GM03348 (cell line): Measurements from ENCODE around the gene CCDC82.

ENCODE experiments used
- DNase-seq: peaks from one replicate; pipeline ENCODE4 v3.0.0; 2012; ENCODE audit warnings: low spot score

Gene CCDC82

DNA sequence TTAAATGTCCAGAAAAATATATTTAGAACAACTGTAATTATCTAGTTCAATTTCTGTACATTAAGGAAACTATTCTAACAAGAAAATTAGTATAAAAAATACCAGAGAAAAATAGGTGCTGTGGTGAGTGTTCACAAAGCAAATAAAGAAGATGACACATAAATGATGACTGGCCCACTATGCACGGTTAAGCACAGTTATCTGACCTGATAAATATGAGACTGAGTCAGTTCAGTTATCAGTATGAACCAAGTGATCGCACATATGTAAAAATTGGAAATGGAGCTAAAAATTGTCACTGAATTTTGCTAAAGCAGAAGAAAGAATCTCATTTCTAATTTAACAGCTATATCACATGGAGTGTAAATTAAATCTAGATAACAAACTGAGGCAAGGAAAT is 27.9 kb downstream of the CCDC82 start:
- no peak for DNase-seq

DNA sequence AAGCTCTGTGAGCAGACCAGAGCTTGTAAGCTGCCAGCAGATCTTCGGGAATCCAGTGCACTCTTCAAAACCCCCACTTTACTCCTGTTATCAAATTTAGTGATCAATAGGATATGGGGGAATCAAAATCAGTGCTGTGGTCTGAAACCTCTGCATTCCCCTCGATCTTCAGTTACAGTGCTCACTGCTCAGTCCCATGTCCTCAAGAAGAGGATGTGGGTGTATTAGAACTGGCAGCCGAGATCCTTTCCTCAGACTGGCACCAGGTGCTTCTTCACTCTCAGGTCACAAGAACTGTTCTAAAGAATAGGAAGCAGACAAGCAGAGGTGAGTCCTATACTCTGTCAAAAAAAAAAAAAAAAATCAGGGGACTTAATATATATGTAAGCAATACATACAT is 31.4 kb downstream of the CCDC82 start:
- no peak for DNase-seq

DNA sequence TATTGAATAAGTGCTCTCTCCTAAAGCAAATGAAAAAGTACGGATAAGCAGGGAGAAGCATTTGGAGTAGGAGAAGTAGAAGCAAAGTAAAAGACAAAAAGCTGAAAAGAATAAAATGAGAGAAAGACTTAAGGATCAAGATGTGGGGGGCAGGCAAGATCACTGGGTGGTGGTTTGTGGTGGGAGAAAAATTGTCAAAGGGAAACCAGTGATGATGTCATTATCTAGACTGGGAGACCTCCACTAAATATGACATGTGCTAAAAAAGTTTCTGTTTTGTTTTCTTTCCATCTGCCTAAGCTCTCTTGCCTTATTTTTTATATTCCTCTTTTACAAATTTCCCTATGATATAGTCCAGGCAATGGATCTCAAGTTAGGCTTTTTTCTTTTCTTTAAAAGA is 31.9 kb downstream of the CCDC82 start:
- no peak for DNase-seq

DNA sequence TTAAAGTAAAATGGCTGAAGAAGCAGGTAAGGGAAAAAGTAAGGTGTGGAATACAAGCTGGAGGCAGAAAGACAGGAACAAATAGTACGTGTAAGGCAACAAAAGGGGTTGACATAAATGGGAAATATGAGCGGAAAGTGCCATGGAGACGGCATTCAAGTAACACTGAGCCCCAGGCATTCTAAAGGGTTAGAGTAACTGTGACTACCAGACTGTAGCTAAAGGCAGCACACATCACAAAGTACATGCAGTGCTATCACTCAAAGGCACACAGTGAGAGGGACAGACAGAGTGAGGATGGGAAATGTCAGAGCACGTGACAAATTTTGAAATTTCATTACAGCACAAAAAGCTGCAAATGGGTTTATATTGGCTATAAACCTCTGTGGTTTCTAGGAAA is 32.9 kb downstream of the CCDC82 start:
- DNase-seq: no peak

DNA sequence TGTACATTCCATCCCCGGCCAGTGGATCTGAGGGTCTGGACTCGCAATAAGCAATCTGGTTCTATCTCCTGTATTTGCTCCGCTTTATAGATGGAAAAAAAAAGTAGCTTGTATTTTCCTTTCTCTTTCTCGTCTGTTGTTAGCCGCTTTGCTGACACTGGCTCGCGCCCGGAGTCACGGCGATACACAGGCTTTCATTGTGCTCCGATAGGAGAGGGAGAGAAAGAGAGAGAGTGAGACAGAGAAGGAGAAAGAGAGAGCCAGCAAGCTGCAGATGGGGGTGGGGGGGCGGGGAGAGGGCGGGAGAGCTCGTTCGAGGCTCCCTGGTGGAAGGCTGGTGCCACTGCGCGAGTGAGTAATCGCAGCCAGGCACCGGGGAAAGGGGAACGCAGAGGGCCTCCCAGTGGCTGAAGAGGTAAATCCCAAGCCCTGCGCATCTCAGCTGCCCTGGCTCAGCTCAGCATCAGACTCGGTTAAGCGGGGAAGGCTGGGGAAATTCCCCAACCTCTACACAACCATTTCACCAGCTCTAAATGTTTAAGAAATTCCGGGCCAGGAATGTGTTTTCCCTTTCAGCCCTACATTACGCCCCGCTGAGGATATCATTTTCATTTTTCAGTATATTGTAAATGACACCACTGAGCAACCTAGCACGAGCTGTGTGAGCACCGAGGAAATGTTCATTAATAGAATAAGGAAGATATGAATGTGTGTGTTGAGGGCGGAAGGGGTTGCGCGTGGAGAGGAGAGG is 46.6 kb downstream of the CCDC82 start, which contains the start of gene MAML2:
Gene MAML2, minus strand, starts transcription at position 235 of the 751 bp plus-strand sequence. CDS start 1,300 bp downstream, outside the sequence.
- peak; percentile 96 for DNase-seq

DNA sequence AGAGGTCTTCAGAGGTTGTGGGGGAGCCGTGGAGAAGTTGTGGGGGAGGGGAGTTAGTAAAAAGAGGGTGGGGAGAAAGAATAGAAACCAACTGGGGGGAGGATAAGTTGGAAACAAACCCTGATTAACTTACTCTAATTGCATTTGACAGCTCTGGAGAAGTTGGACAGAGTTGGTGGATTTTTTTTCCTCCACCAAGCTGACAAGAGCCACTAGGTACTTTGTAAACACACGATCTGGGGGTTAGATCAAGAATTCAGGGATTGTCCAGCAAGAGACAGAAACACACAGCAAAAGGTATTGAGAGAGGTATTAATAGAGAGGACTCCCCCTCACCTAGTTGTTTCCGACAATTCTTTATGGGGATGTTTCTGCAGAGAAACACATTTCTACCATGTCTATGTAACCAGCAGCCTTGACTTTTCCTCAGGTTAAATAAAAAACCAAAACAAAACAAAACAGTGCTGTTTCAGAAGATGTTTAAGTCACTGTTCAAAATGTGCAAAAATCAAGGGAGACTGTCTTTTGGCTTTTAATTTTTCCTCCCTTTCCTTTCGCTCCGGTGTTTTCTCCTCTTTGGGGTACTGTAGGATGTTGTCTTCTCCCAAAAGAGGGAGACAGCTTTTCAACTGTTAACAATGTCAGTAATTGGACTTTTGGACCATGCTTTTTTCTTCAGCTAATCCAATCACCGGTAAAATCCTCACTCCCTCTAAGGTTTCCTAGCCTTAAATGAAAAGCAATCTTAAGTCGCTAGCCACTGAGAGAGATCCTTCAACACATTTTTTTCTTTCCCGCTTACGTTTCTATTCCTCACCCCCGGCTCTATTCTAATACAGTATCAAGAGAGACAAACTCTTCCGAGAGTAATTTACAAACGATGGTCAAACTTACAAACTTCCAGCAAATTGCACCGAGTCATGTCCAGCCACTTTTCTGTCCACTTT is 47.4 kb downstream of the CCDC82 start:
- DNase-seq: no peak

DNA sequence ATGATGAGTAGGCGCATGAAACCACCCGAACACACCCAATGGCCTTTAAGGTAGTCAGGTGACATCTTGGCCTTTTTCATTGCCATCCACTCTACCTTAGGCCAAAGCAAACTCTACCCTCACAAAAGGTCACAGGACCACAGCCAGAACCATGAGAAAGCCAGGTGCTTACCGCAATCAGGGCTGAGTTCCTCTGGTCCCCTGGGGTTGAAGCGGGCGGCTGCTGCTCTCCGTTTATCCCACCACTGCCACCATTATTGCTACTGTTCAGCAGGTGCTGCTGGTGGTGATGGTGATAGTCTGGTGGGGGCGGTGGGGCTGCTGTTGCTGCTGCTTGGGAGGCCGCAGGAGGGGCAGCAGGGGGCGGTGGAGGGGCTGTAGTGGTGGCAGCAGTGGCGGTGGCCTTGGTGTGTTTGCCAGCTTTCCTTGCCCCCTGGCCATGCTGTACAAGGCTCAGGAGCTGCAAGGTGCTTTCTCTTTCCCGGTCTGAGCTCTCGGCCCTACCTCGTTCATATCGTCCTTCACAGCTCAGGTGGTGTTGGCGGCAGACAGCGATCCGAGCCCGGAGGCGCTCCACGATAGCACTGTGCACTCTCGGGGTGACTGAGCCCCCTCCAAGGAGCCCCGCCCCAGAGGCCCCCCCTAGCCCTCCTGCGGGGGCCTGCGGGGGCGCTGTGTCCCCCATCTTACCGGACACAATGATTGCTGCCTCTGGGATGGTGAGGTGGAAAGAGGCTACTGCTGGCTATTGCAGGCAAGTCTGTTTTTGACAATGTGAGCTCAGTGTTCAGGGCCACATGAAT is 48.3 kb downstream of the CCDC82 start:
- peak; percentile 68 for DNase-seq

DNA sequence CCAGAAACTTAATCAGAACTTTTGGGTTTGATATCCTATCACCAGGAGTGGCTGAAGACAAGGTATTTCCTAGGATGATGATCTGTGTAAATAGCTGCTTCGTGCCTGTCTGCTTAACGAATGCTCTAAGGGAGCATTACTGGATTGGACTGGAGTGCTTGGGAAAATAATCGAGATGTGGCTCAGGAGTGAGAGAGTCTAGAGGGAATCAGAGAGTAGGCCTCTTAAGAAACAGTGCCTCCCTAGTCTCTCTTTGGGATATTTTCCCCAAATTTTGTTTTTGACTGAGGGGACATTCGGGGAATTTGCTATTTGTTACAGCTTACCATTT is 49.2 kb downstream of the CCDC82 start:
- peak; percentile 27 for DNase-seq

DNA sequence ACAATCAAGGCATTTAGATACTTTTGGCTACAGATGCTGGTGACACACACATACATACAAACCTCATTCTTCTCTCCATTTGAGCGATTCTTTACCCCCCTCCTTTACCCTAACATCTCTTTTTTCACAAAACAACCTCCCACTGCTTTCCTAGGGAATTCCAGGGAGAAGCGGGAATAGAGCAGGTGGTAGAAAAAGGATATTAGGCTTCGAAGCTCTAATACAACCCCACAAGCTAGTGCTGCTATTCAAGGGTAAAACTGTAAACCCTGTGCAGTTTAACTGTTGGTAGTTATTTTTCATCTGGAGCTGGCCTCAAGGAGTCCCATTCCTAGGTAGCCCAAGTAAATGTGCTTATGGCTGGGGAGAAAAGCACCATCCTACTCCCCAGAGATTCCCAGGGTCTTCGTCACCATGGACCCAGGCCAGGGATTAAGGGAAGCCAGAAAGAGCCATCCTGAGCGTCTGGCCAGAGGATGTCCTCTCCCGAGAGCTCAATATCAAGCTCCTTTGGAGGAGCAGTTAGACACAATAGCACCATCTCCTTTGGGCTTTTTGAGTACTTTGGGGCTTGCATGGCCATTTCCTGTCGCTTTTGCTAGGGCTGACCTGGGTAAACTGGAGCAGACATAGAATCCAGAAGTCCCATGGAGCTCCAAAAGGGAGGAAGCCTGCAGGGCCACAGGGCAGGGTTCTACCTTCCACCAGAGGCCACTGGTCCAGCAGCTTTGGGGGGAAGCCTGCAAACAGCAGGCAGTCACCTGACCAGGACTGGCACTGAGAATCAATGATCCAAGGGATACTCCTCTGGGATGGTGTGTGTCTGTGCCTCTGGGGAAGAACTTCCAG is 49.8 kb downstream of the CCDC82 start:
- peak; percentile 33 for DNase-seq

DNA sequence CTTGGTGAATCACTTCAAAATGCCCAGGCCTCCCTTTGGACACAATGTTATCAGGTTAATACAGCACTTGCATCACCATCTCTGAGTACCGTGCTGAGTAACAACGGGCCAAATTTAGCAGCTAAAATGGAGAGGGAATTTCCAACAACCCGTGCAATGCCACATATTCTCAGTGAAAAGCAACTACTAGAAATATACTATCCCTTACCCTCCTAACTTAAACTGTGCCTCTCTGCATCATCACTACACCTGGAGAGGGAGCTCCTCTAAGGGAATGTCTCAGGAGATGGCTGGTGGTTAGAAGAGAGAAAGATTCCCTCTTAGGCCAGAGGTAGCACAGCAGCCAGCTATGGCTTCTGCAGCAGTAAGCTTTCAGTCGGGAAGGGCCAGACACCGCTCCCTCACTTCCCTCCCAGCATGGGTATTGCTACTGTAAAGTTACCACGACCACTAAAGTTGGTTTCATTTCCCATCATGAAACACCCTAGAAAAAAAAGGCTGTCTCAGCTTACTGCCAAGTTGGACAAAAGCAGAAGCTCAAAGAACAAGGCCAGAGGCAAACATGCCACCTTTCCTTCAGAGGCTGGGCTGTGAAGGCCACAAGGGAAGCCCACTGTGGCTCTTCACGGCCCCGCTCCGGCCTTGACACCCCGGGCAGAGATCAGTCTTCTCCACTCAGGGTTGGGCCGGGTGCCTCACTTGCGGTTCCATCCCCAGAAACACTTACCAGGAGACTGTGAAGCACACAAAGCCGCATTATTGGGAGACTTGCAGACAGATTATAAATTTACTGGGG is 50.6 kb downstream of the CCDC82 start:
- peak; percentile 21 for DNase-seq

DNA sequence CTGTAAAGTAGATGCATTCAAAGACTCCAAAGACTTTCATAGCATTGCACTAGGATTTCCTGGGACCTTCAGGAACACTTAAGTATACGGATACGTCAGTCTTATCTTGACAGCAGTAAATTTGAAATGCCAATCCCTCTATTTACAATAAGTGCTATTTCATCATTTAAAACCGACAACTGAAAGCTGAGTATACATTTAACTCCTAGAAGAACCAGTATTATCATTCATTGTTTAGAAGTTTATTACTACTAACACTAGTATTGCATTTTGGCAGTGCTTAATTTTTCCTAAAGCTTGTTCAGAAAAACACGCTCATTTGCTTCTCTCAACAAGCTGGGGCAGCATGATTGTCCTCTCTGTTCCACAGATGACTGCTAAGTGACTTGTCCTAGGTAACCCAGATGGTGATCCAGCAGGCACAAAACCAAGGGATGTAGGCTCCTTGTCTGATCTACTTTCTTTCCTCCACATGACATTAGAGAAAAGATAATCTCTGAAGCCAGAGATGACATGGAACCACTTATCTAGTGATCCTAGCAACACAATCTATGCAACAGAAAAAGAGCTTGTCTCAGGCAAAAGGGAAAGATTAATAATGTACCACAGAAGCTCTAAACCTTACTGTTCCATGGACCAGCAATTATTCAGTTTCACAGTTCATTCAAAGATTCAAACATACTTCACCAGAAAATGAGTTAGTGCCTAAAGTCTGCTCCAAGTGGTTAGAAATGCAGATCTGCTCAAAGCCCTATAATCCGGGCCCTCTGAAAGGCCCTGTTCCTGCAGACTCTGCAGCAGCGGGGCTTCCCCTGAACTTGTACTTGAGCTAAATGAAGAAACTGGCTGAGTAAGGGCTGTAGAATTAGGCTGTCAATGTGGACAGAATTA is 51.9 kb downstream of the CCDC82 start:
- DNase-seq: peak; percentile 17

DNA sequence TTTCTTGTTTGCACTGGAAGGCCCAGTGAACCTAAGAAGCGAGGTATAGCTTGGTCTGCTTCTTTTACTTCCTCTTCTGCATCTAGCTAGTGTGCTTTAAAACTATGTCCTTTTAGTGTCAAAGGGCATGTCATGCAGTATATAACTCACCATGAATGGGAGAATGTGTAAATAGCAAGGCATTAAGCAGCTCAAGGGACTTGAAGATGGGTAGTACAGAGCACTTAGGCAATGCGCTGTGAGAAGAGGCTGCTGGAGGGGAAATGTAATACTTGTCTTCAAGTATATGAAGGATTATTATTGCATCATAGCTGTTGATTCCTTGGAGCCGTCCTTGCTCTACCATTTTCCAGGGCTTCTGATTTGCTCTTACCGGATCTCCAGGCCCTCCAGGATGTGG is 54.3 kb downstream of the CCDC82 start:
- DNase-seq: no peak

DNA sequence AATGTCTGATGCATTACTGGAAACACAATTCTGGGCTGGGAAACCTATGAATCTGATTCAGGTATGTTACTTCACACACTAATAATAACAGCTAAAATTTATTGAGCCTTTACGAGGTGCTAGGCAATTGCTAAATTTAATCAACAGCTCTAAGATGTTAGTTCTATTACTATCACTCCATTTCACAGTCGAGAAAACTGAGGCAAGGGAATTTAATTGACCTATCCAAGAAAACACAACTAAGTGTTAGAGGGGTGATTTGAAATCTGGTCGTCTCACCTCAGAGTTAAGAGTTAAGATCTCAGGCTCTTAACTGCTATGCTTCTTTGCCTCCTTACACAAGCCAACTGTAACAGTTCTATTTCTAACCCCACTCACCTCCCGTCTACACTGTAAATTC is 55.5 kb downstream of the CCDC82 start:
- no peak for DNase-seq

DNA sequence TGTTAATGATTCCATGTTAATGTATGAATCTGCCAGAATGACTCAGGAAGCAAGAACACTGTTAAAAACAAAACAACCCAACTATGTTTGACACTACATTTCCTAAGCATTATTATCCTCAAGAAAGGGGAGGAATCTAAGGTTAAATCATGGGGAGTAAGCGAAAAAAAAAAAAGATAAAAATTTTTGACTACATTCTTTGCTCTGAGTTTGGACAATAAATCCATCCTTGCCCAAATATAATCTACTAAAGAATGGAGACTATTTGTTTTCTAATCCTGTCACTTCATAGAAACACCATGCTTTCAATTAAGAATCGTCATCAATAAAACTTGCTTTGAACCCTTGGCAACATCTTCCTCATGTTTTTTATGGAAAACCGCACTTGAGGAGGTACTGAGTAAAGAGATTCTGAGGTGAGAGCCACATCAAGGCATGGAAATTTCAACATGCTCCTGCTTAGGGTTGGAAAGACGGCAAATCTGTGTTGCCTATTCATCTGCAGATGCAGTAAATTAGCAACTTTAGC is 56.5 kb downstream of the CCDC82 start:
- DNase-seq: peak; percentile 63

DNA sequence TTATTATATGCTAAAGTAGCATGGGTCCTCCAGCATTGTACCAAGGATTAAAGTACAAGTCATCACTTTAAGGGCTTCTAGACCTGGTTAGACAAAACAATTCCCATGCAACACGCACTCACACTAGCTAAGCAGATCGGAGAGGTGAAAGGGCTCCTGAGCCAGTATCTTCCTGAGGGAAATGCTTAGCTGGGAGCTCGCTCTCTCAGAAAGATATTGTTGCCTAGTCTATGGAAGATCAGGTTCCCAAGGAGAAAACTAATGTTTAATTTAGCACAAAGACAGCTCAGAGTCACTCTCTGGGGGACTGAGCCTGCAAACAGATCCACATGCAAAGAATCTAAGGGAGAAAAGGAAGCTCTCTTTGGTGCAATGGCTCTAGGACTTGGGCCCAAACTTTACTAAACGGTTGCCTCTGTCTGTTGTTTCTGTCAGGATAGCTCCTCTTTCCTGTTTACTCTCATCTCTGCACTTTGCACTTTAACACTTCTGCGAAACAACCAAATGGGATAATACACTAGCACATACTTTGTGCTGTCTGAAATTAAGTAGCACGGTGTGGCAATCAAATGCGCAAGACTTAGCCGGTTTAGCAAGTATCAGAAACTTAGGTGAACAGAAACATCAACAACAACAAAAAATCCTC is 57.5 kb downstream of the CCDC82 start:
- no peak for DNase-seq

DNA sequence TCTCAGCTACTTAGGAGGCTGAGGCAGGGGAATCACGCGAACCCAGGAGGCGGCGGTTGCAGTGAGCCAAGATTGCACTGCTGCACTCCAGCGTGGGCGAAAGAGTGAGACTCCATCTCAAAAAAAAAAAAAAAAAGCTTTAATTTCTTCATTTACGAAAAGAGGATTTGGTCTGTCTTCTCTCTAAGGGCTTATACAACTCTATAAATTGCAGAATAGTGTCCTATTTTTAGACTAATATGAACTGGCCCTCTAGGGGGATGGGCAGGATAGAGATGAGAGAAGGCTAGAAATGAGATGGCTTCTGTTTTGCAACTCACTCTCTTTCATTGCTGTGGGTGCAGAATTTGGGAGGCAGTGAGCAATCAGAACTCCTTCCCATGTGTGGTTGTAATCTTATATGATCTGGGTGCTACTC is 58.0 kb downstream of the CCDC82 start:
- DNase-seq: no peak

DNA sequence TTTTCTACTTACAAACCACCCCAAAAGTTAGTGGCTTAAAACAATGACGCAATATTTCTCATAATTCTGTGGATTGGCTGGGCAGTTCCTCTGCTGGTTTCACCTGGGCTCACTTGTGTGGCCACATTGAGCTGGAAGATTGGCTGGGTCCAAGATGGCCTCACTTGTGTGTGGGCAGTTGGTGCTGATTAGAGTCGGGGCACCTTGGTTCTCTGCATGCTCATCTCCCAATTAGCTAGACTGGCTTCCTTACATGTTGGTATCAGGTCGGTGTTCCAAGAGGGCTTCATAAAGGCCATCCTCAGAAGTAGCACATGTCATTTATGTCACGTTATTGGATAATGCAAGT is 59.2 kb downstream of the CCDC82 start:
- DNase-seq: no peak

DNA sequence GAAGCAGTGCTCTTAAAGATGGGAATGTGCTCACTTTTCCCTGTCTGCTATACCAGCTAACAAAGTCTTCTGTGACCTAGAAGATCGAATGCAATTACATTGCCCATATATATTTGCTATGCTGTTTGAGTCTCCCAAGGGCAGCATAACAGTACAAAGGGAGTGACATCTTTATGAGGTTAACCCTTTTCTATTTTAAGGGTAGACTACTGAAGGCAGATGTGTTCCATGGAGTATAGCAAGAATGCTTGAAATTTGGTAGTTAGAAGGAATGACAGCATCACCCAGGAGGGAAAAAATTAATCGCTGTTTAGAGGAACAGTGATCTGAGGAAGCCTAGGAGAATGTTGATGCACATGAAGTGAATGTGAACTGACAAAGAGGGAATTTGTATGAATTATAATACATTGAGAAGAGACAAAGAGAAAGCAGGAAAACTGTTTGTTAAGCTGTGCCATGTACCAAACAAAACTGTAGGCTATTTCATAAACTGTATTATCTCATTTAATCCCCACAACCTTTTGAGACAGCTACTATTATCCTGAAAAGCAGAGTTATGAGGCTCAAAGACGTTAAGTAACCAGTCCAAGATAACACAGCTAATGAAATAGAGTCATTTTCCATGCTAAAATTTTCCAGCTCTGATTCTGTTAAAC is 59.7 kb downstream of the CCDC82 start:
- DNase-seq: no peak
